GM12874 (cell line): Measurements from ENCODE around the gene CLASP1.

ENCODE experiments used
- CTCF ChIP-seq: IDR thresholded peaks from 2 replicates; pipeline ENCODE4 v1.5.1; 2011; ENCODE audit warnings: low read depth, mild to moderate bottlenecking, control low read depth, low read length, moderate library complexity; ENCODE audit not compliant: insufficient read depth

CLASP1 gene

GRCh38 chr2:121435790-121436189, 213.5 kb downstream of the CLASP1 start:
- no peak for TF ChIP-seq CTCF

DNA sequence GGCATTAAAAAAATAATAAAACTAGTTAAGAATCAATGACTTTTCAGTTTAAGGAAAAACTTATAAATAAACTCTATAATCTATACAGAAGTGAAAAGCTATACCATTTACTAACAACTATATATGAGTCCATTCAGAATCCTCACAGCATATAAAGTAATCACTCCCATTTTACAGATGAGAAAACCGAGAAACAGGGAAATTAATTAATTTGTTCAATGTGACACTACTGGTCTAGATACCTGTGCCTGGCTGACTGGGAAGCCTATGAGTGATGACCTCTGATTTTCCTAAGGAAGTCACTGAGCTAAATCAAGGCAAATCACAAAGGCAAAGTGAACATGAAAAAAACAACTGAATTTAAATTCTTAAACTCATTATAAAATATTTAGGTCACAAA, 218.0 kb downstream of the CLASP1 start:
- TF ChIP-seq CTCF = no peak

- no peak for TF ChIP-seq CTCF
Measured at GRCh38 chr2:121429927-121430520, 219.2 kb downstream of the CLASP1 start.

GRCh38 chr2:121429119-121429903, 220.0 kb downstream of the CLASP1 start:
- no peak for TF ChIP-seq CTCF

DNA sequence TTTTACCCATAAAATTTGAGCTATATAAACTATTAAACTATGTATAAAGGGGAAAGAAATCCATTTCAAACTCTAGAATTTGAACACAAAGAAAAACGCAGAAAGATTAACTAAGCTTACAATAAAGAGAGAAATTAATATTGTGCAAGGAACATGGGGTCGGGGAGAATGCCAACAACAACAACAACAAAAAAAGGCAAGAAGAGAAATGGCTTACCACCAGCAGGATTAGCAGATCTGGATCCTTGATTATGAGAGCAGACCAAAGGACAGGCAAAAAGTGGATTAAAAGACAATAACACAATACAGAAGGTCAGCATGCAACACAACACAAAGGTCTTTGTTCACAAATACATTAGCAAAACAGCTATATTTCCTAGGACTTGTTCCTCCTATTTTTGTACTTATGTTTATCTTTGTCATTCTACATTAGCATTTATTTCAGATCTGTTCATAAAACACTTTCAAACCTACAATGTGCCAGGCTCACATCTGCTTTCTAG, 222.0 kb downstream of the CLASP1 start:
- no peak for TF ChIP-seq CTCF

GRCh38 chr2:121420486-121420885, 228.8 kb downstream of the CLASP1 start:
- no peak for TF ChIP-seq CTCF

DNA sequence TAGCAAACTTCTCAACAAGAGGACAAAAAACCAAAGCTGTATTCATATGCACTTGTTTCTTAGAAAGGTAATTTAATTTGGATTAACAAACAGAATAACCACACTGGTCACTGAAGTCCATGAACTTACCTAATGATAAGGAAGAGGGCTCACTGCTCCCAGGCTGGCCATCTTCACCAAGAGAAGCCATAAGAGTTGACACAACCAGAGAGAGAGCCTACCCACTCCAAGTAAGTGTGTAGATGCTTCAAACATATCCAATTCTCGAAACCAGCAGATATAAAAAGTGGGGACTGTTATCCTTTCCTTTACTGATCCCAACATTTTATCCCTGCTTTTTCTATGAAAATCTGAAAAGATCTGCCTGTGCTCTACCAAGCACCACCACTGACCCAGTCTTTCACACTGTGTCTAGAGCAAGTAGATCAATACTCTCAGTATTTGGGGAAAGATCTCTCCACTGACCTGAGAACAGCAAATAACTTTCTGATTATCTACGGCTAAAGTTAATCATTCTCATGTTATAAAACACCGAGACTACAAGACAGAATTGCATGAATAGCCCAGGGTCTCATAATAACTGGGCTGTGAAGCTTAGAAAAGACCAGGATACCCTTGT, 230.1 kb downstream of the CLASP1 start:
- TF ChIP-seq CTCF = no peak
